GM19351 (cell line): ENCODE data around the gene DNAJA3.

Experiments used
- ATAC-seq: cut with Tn5 transposase; IDR thresholded peaks from one replicate; pipeline ENCODE4 v1.9.1; 2021; ENCODE audit warnings: mild to moderate bottlenecking, moderate library complexity; ENCODE audit not compliant: unreplicated experiment

The DNAJA3 gene

DNA sequence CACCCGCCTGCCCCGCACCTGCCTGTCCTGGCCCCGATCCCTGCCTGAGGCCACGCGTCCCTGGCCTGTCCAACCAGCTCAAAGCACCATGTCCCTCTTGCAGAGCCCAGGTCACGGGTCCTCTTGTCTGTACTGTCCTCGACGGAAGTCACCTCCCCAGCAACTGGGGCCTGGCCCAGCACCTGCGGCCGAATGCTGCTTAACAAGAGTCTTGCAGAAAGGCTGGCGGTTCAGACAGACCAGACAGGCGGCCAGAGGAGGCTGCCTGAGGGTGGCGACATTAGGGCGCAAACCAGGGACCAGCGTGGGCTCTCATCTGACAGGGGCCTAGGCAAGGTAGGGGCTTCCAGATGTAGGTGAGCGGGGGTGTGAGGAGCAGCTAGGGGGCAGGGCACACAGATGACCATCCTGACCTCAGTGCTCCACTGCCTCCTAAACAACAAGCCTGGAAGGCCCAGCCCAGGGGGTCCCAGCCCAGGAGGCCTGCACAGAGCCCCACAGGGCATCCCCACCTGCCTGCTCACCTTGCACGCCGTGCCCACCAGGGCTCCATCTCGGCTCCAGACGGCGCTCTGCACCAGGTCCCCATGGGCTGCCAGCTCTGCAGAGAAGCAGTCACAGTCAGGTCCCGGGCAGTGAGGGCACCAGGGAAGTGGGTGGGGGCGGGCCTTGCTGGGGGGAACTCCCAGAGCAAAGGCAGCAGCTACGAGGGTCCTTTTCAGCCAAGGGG lies 20.5 kb upstream of the DNAJA3 start:
- no peak for ATAC-seq

DNA sequence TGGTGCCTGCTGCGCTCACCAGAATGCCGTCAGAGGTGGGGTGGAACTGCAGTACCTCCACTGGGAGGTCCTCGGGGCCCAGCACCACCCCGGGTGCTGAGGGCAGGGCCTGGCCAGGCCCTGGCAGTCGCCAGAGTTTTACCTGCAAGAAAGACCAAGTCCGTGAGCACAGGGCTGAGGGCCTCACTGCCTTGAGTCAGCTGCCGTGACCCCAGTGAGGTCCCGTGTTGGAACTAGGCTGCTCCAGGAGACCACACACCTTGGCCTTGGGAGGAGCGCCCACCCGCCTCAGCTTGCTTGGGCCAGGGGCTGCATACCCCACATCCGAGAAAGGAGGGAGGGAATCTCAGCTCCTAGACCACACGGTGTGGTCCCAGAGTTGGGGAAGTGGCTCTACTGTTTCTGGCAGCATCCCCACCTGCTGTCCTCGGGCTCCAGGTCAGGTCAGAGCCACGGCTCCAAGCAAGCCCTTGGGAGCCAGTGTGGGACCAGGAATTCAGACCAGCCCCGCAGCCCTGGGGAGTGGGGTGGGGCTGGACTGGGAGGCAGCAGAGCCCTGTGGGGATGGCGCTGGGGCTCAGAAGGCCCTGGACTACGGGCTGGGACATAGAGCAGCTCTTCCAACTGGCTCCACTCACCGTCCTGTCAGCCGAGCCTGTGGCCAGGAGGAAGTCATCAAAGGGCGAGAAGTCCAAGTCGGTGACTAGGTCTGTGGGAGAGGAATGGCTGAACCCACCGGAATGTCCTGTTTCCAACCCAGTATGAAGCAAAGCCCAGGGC lies 17.9 kb upstream of the DNAJA3 start:
- no peak for ATAC-seq

DNA sequence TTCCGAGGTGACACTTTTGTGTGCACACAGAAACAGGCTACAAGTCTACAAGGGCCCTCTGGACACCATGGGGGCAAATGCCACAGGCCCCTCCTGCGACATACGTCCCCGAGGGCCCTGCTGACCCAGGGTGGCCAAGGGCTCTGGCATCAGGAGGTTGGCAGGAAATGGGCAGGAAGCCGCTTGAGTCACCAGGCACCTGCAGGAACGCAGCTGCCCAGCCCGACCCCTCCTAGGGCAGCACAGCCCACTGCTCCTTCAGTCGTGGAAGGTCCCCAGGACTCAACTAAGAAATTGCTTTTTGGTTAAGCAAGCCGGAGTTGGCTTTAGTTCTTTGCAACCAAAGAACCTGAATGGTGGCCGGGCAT lies 17.4 kb upstream of the DNAJA3 start:
- no peak for ATAC-seq

DNA sequence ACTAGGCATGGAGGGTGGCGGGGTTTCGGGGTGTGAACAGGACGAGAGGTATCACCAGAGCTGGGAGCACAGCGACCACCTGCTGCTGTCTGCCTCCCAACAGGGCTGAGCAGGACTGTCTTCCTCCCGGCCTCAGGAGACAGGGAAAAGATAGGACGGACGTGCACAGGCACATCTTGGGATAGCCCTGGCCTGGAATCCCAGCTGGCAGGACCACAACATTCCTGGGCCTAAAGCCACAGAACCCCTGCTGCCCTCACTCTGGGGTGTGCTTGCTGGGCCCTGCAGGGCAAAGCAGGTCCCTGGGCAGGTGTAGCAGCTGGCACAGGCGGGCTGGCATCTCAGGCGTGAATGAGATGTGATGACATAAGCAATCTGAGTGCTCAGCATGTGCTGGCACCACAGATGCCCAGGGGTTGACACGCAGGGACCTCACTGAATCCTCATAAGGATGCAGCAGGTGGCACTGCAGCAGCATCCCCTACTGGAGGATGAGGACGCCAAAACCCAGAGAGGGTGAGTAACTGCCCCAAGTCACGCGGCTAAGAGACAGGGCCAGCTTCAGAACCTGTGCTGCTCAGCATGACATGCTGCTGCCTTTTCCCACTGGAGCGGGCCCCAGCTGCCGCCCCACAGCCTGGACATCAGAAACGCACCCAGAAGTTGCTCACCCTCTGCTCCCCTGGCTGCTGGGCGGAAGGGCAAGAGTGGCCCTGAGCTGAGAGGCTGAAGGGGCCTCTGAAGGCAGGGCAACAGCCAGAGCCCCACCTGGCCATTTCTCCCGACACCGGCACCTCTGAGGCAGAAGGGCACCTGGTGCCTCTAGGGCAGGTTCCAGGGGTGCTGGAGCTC lies 16.4 kb upstream of the DNAJA3 start:
- no peak for ATAC-seq

DNA sequence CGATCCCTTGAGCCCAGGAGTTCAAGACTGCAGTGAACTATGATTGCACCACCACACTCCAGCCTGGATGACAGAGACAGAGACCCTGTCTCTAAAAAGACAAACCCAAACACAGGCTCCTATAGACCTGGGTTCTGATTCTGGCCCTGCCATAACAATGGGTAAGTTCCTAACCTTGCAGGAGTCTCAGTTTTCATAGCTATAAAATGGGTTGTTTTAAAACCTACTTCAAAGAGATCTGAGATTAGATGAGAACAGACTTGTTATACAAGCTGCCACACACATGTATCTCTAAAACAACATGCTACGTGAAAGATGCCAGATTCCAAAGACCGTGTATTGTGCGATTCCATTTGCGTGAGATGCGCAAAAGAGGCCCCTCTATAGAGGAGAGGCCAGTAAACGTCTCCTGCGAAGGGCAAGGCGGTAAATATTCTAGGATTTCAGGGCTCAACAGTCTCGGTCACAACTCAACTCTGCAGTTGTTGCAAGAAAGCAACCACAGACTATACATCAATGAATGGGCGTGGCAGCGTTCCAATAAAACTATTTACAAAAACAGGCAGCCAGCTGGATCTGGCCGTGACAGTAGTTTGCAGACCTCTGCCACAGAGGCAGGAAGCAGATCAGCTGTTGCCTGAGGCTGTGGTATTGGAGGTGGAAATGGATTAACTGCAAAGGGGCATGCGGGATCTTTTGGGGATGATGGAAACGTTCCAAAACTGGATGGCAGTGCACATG lies 15.2 kb upstream of the DNAJA3 start:
- no peak for ATAC-seq

DNA sequence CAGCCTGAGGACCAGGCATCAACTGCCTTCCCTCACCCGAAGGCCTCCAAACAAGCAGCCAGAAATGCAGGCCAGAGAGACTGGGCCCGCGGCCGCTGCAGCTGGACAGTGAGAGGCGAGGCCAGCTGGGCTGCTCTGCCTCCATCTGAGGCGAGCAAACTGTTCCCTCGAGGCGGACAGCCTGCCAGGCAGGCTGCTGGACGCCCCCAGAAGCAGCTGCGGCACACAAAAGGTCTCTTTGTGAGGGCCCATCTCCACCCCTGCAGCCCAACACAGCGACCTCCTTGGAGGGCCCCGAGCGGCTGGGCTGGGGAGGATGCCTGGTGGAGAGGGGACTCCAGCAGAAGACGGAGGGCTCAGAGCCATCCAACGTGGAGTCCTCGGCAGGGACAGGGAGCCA lies 14.0 kb upstream of the DNAJA3 start:
- ATAC-seq = no peak

DNA sequence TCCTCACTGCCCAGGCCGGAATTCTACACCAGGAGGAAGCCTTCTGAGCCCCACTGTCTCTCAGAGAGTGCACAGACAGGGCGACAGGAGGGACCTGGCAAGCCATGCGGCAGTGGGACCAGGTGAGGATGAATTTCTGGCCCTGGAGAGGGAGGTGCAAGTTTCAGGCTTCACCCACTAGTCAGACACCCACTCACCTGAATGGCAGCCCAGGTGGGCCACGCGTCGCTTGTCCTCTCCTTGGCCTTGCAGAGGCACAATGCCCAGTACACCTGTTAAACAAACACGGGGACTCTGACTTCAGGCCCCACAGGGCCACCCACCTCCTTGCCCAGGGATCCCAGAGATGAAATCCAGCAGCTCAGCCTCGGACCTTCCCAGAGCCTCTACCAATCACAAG lies 13.5 kb upstream of the DNAJA3 start:
- no peak for ATAC-seq

DNA sequence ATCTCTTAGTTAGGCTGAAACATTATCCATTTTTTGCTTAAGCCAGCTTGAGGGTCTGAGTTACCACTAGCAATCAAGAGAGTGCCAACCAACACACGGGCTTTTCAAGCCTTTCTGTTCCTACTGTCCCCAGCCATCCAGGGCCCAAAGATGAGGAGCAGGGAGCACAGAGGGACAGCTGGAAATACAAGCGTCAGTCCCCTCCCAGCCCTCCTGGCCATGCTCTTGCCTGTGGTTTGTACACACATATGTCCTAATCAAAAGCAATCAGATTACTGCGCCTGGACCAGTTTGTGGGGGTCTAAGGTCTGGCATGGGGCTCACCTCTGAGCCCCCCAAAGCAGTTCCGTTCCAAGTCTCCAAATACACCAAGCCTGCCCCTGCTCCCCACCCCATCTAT lies 12.8 kb upstream of the DNAJA3 start:
- no peak for ATAC-seq

DNA sequence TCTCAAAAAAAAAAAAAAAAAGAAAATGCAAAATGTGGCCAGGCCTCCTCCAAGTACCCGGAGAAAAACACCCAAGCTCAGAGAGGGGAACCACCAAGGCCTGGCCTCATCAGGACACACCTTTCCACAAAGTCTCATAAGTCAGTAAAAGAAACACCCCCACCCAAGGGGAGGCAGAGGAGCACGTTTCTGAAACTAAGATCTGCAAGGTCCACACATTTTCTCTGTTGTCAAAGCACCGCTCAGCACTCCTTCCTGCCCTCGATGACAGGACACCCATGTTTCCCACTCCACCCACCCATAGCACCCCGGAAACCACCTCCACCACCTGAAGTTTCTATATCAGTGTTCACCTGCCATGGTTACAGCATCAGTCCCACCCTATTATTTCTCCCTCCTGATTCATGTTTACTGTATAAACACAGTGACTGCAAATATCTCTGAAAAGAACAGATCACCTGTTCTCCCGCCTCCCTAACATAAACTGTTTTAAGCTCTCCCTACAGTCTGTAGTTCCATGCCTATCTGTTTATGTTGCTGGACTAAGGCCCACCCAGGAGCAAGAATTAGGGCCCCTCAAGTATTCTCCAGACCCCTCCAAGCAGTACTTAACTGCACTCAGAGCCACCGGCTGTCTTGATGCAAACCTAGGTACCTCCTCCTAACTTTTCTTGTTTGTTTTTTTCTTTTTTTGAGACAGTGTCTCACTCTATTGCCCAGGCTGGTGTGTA lies 11.3 kb upstream of the DNAJA3 start:
- peak; percentile 62 for ATAC-seq

DNA sequence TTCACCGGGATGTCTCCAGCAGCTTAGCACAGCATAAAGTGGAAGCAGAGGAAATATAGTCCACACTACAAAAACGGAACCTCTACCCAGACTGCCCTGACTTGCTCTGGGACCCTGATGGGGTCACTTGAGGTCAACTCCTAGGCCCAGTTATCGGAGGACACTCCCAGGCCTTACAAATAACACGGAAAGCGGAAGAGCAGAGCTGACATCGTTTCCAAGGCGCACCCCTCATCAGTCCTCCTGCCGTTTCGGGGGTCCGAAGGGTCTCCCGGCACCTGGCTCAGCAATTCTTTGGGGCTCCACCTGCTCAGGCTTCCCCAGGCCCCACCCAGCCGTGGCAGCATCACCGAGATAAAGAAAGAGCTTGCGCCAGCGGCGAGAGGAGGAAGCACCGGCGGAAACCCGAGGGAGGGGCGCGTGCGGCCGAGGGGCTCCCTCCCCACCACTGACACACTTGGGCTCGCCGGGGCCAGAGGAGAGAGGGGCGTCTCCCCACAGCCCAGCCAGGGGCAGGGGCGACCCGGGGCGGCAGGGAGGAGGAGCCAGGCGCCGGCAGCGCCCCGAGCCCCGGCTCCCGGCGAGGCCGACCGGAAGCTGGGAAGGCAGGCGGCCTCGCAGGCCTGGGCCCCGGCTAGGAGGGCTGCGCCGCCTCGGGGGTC lies 10.0 kb upstream of the DNAJA3 start:
- ATAC-seq = no peak

DNA sequence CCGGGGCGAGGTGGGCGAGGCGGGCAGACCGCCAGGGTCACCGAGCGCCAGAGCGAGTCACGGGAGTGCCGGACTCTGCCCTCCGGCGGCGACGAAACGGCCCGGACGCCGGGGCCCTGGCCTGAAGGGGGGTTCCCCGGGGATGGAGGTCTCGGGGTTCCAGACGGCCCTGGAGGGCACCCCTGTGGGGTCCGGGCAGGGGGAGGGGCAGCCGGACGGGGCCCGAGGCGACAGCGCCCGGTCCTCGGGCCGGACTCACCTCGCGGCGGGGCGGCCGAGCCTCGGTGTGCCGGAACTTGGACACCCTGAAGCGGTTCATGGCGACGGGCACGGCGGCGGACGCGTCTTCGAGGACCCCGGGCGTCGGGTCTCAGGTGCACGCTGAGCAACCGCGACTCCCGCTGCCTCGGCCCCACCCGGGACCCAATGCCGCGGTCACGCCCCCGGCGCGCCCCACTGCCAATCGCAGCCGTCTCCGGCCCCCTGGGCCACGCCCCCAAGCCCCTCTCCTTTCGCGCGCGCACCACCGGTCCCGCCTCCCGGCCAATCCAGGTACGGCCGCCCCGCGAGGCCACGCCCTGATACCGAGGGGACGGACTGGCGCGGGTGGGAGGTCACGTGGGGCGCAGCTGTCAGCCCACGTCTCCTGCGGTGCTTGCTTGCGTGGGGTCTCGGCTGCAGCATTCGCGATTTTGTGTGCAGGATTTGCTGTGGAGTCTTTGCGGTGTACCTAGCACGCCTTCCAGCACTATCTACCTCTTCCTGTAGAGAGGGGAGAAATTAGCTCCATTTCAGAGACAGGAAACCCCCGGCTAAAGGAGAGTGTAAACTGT lies 9.3 kb upstream of the DNAJA3 start, which contains the start of gene CORO7:
TSS of gene CORO7 (minus strand) at position 397 of the 833 bp plus-strand sequence. CDS start at position 319, 78 bp downstream.
- peak; percentile 58 for ATAC-seq

DNA sequence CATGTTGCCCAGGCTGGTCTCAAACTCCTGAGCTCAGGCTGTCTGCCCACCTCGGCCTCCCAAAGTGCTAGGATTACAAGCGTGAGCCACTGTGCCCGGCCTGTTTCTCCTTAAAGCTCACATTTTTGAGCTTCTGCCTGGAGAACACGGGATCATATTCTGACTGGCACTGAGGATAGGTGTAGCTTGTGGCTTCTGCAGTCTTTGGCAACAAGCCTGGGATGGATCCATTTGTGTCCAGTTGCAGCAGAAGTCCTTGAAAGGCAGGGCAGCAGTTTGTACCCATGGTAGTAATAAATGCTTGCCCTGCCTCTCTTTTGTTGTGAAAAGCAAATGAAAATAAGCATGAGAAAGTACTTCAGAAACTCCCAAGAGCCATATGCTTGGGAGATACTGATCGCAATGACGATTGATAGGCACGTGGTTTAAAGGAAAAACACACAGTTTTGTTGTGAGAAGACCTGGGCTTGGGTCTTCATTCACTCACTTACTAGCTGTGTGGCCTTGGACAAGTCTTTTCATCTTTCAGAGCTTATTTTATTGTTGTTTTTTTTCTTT lies 6.2 kb upstream of the DNAJA3 start:
- no peak for ATAC-seq

DNA sequence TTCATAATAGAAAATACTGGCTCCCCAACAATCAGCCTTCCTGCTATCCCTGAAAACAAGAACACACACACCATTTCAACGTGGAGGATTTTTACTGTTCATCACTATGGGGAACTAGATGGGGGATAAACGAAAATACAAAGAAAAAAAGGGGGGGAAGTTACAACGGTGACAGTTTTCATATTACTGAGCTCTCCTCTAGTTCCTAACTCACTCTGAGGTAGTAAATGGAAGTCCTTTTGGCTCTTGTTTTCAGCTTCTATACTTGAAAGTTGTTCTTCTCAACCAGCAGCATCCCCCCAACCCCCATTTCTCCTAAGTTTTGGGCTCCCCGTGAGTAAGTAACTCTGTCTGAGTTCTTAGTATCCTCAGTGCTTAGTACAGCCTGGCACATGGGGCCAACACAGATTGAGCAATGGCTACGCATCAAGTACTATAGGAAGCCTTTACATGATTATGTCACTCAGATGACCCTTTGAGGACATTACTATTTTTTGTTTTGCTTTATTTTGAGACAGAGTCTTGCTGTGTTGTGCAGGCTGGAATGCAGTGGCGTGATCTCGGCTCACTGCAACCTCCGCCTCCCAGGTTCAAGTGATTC lies 5.1 kb upstream of the DNAJA3 start:
- no peak for ATAC-seq

DNA sequence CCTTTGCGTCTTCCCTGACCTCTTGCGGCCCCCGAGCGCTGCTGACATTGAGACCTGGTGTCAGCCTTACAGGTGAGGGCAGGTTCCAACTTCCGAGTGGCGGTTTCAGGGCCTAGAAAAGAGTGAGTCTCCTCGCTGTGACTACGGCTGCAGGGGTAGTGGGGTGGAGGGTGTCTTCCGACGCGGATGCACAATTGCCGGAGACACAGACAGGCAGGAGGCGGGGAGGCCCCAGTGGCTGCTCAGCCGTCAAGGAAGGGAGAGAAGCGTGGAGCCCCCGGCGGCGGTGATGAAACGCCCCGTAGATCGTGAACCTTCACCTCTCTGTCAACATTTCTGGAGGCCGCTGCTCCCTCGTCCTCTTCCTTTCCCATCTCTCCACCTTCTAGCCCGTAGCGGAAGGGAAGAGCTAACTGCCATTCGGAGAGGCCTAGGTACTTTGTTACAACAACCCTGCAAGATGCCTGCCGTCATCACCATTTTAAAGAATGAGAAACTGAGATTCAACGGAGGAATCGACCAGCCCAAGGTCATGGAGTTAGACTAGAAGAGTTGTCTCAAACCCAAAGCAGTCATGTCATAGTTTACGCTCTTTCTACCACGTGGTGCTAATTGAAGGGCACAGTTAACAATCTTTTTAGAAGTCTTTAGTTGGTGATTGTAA lies 485 bp downstream of the DNAJA3 start:
- peak; percentile 24 for ATAC-seq

DNA sequence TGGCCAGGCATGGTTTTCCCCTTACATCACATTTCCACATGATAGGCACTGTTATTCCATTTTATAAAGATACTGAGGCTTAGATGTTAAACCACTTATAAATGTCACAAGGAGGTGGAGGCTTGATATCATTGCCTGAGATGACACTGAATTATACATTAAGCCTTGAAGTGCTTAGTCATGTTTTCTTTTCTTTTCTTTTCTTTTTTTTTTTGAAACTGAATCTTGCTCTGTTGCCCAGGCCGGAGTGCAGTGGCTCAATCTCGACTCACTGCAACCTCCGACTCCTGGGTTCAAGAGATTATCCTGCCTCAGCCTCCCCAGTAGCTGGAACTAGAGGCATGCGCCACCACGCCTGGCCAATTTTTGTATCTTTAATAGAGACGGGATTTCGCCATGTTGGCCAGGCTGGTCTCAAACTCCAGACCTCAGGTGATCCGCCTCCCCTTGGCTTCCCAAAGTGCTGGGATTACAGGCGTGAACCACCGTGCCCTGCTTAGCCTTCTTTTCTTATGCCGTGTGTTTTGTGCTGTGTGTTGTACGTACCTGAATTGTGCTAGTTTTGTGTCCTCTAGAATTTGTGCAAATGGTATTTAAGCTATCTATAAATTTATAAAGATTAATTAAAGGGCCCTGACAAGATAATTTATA lies 1.2 kb downstream of the DNAJA3 start:
- no peak for ATAC-seq

DNA sequence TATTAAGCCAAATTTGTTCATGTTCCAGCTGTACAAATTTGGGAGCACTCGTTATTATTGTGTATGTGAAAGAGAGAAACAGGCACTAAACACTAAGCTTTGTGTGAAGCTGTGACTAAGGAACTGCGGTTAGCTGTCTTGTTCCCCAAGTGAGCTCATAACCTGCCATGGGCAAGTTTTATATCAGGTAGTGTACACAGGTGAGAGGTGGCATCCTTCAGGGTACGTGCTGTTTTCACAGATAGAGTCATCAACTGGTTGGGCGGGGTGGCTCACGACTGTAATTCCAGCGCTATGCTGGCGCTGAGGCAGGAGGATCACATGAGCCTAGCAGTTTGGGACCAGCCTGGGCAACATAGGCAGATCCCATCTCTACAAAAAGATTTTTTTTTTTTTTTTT lies 2.8 kb downstream of the DNAJA3 start:
- no peak for ATAC-seq

DNA sequence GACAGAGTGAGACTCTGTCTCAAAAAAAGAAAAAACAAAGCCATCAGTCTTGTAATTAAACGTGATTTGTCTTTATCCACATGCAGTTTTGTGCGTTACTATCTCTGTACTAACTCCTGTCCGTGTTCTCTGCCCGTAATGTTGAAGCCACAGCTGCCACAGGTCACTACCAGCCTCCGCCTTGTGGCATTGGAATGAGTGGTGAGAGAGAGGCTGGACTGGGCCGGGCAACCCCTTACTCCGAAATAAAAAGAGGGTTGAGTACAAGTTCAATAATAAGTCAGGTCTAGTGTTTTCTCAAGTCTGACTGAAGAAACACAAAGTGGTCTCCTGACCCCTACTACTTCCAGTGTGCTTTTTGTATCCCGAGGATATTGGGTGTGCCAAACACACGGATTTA lies 5.4 kb downstream of the DNAJA3 start:
- no peak for ATAC-seq
